Osteoblast (primary cell): Measurements from ENCODE around the gene EFNA5. TPM values are rescaled to one million over a fixed set of nuclear protein-coding genes. Genes with fewer than 3 reads are reported as not detected.

ENCODE experiments used
- DNase-seq: peaks from one replicate; pipeline ENCODE4 v3.0.0; 2011; ENCODE audit warnings: low spot score, mixed read lengths; ENCODE audit not compliant: insufficient read length; ENCODE audit errors: missing footprints
- H2AFZ ChIP-seq: 2 replicates; pipeline ENCODE4 v1.6.0; 2011; ENCODE audit warnings: mild to moderate bottlenecking, low read length
- H3K27ac ChIP-seq: 2 replicates; pipeline ENCODE4 v1.5.1; 2011; ENCODE audit warnings: mild to moderate bottlenecking, low read depth, low read length, moderate library complexity
- H3K27me3 ChIP-seq: 2 replicates; pipeline ENCODE4 v1.6.0; 2012; ENCODE audit warnings: mild to moderate bottlenecking, control low read depth, inconsistent platforms, low read length, moderate library complexity; ENCODE audit not compliant: insufficient read depth
- H3K36me3 ChIP-seq: 2 replicates; pipeline ENCODE4 v1.5.1; 2011; ENCODE audit warnings: mild to moderate bottlenecking, low read length, control low read depth, moderate library complexity; ENCODE audit not compliant: insufficient read depth
- H3K4me1 ChIP-seq: 2 replicates; pipeline ENCODE4 v1.5.1; 2011; ENCODE audit warnings: mild to moderate bottlenecking, low read length, control low read depth, moderate library complexity; ENCODE audit not compliant: insufficient read depth
- H3K4me2 ChIP-seq: 2 replicates; pipeline ENCODE4 v1.6.0; 2011; ENCODE audit warnings: mild to moderate bottlenecking, low read length; ENCODE audit not compliant: insufficient read depth
- H3K4me3 ChIP-seq: fragments of 200-600 bp; sonication (generic); 3 replicates; pipeline ENCODE4 v1.5.1; 2012; ENCODE audit warnings: mild to moderate bottlenecking, low read length, inconsistent platforms; ENCODE audit not compliant: insufficient read depth
- H3K79me2 ChIP-seq: 2 replicates; pipeline ENCODE4 v1.6.0; 2012; ENCODE audit warnings: mild to moderate bottlenecking, low read length, control low read depth, inconsistent platforms; ENCODE audit not compliant: insufficient read depth
- H3K9me3 ChIP-seq: 2 replicates; pipeline ENCODE4 v1.5.1; 2011; ENCODE audit warnings: low read depth, low read length, control low read depth
- H4K20me1 ChIP-seq: 2 replicates; pipeline ENCODE4 v1.6.0; 2012; ENCODE audit warnings: mild to moderate bottlenecking, low read length, control low read depth; ENCODE audit not compliant: insufficient read depth
- total RNA-seq: library from RNA; depleted of rRNA; stranded (reverse); fragments of >200 nt; gene quantifications from 2 replicates; pipeline ENCODE4 v1.2.3, GENCODE V29; 2012
- TF ChIP-seq, protein P1 (sequence below): IDR thresholded peaks from 2 replicates; pipeline ENCODE4 v1.5.1; 2011; ENCODE audit warnings: mild to moderate bottlenecking, low read depth, low read length, moderate library complexity; ENCODE audit errors: extremely low read depth

The EFNA5 gene
- total RNA-seq, 1 donor: 12.3 TPM

DNA sequence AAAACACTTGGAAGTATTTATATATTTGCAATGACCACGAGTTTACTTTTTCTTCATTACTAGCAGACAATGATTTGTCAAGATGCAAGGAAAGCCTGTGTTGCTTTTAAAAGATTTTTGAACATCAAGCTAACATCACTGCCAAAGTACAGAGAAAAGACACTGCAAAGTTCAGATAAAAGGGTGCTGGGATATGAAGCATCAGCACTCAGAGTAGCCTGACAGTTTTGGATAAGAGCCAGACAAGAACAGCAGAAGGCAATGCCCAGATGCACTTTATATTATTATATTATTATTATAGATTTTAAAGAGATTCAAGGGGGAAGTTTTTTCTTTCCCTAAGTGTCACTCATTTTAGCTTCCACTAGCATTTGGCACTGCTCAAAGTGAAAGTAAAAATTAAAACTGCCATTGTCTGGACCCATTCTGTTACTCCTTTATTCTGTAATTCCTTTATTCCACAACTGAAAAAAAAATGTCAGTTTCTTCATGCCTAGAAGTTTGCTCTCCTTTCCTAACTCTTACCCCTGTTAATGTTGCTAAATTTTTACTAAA is 240.6 kb downstream of the EFNA5 start:
- TF ChIP-seq, protein P1, sequence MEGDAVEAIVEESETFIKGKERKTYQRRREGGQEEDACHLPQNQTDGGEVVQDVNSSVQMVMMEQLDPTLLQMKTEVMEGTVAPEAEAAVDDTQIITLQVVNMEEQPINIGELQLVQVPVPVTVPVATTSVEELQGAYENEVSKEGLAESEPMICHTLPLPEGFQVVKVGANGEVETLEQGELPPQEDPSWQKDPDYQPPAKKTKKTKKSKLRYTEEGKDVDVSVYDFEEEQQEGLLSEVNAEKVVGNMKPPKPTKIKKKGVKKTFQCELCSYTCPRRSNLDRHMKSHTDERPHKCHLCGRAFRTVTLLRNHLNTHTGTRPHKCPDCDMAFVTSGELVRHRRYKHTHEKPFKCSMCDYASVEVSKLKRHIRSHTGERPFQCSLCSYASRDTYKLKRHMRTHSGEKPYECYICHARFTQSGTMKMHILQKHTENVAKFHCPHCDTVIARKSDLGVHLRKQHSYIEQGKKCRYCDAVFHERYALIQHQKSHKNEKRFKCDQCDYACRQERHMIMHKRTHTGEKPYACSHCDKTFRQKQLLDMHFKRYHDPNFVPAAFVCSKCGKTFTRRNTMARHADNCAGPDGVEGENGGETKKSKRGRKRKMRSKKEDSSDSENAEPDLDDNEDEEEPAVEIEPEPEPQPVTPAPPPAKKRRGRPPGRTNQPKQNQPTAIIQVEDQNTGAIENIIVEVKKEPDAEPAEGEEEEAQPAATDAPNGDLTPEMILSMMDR: no peak
- Histone ChIP-seq H3K4me3 (peak overlapping the region; percentile 42), H3K27me3 (no peaks in the 10 kb centered on the region), H3K4me1 (peaks cover 24% of the 10 kb centered on the region), H3K9me3 (no peaks in the 10 kb centered on the region), H2AFZ (peak overlapping the region; percentile 69), H3K4me2 (peak overlapping the region; percentile 76), H4K20me1 (no peaks in the 10 kb centered on the region), H3K36me3 (no peaks in the 10 kb centered on the region), H3K79me2 (peaks cover 2% of the 10 kb centered on the region), H3K27ac (no peak overlapping the region)
- no peak for DNase-seq

DNA sequence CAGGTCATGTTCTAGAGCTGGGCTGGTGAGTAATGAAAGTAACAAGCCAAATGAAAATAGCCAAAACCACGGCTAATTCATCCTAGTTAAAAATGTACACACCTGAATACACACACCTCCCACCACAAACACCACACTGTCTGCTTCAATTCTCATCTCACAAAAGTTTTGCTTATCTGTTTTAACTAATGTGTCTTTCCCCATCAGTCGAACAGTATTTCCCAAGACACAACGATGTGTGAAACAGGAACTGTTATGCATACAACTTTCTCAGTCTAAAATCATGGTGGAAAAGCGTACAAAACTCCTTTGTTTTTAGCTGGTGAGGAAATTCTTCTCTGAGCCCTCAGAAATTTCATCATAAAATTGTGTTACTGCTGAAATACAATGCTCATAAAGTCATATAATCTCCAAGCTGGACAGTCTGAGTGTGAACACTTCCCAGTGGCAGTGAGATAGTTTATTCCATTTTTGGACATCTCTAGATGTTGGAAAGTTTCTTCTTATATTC is 242.4 kb downstream of the EFNA5 start:
- TF ChIP-seq, protein P1: no peak
- H4K20me1 ChIP-seq: no peaks in the 10 kb centered on the region
- no peak overlapping the region for H3K27ac ChIP-seq
- DNase-seq: no peak
- peak overlapping the region; percentile 86 for H2AFZ ChIP-seq
- no peaks in the 10 kb centered on the region for H3K27me3 ChIP-seq
- H3K4me1 ChIP-seq: peaks cover 36% of the 10 kb centered on the region
- no peaks in the 10 kb centered on the region for H3K9me3 ChIP-seq
- peaks cover 2% of the 10 kb centered on the region for H3K79me2 ChIP-seq
- H3K4me3 ChIP-seq: peak overlapping the region; percentile 26
- H3K36me3 ChIP-seq: no peaks in the 10 kb centered on the region
- H3K4me2 ChIP-seq: peak overlapping the region; percentile 66

DNA sequence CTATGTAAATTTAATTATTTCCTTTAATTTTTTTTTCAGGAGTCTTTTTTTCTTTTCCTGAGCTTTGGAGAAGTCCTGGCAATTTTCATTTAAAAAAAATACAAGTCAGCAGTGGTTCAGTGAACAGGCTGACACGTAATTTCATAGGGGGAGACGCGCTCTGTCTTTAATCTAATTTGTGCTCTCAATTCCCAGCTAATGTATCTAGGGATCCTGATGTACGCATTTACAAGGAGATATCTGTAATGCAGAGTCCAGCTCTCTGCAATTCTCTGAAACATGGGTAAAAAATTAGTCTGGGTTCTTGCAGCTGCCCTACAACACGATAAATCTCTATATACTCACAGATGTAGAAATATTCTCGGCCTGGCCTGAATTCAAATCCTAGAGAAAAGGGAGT is 243.9 kb downstream of the EFNA5 start:
- peaks cover 2% of the 10 kb centered on the region for H3K79me2 ChIP-seq

GRCh38 chr5:107426209-107426608 is 244.5 kb downstream of the EFNA5 start:
- no peaks in the 10 kb centered on the region for H3K79me2 ChIP-seq
- no peaks in the 10 kb centered on the region for H3K9me3 ChIP-seq
- H3K4me2 ChIP-seq: peak overlapping the region; percentile 51
- peaks cover 27% of the 10 kb centered on the region for H3K4me1 ChIP-seq
- peak overlapping the region; percentile 43 for H3K27ac ChIP-seq
- TF ChIP-seq, protein P1: no peak
- DNase-seq: no peak
- H3K4me3 ChIP-seq: no peak overlapping the region
- no peak overlapping the region for H2AFZ ChIP-seq
- no peaks in the 10 kb centered on the region for H3K36me3 ChIP-seq
- no peaks in the 10 kb centered on the region for H4K20me1 ChIP-seq
- no peaks in the 10 kb centered on the region for H3K27me3 ChIP-seq

More for the DNA sequence above, 243.9 kb downstream of the EFNA5 start:
- Histone ChIP-seq H2AFZ (no peak overlapping the region), H3K4me3 (no peak overlapping the region), H3K9me3 (no peaks in the 10 kb centered on the region), H4K20me1 (no peaks in the 10 kb centered on the region), H3K27me3 (no peaks in the 10 kb centered on the region), H3K4me2 (no peak overlapping the region), H3K36me3 (no peaks in the 10 kb centered on the region), H3K4me1 (peaks cover 31% of the 10 kb centered on the region), H3K27ac (no peak overlapping the region)
- no peak for DNase-seq
- TF ChIP-seq, protein P1: no peak
